ENCODE measurements around the gene DGKD.

DNA sequence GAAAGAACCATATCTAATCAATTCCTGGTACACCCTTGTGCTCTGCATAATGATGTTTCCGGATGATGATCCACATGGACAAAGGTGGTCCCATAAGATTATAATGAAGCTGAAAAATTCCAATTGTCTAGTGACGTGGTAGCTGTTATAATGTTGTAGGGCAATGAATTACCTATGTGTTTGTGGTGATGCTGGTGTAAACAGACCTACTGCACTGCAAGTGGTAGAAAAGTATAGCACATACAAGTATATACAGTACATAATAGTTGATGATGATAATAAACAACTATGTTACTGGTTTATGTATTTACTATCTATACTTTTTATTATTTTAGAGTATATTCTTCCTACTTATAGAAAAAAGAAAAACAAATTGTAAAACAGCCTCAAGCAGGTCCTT, 8.4 kb downstream of the DGKD start:
- TF ChIP-seq CTCF (IDR thresholded peaks at IDR 0.05; ENCODE audit: insufficient read depth, low read length, poor library complexity, severe bottlenecking) (no peak), EZH2phosphoT487 (conservative IDR thresholded peaks at IDR 0.05; ENCODE audit: low read length) (no peak)
